ENCODE results near the gene CCDC88A.
"Not testable (repeated sequence)": the region's sequence is repeated elsewhere in the genome, so short reads cannot be mapped to it uniquely, and the experiment has no call there.

CCDC88A gene

DNA sequence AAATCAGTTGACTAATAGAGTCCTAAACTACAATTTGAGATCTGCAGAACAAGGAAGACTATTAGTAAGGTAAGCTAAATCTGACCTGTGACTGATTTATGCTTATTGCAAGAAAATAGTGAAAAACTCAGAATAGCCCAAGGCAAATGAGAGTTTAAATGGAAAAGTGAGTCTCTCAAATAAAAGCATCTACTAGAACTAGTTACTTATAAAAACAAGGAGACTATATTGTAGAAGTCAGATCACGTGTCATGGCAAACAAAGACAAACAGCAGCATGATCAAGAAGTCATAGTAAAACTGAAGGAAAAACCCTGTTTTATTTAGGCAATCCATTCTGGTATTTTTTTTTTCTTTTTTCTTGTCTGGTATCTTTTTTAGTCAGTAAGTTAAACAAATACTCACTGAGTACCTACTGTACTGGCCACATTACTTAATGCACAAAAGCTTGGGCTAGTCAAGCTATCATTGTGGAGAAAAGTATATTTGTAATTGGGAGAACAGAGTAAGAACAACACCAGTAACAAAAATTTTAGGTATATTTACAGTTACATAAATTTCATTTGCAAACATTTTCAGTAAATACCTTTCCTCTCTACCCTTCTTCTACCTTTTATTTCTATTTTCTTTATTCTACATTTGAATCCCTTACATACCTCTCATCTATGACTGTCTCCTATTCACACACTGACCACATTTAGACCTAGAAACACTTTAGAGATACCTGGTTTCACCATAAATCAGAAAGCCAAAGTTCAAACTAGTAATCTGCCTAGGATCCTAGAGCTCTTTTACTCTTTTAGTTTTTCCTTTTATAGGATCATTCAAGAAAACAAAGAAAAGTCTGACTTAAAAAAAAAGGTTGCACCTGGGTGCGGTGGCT, 23.7 kb downstream of the CCDC88A start:
- Histone ChIP-seq H3K27me3 (ENCODE audit: insufficient read depth, low read length) (no peaks in the 10 kb centered on the region), H3K9me3 (ENCODE audit: low read length) (no peaks in the 10 kb centered on the region), H2AFZ (ENCODE audit: low read depth, low read length) (no peak overlapping the region), H3K36me3 (ENCODE audit: insufficient read depth, low read length) (no peaks in the 10 kb centered on the region), H3K4me1 (ENCODE audit: insufficient read depth, low read length) (no peaks in the 10 kb centered on the region), H3K4me3 (ENCODE audit: low read length) (no peak overlapping the region)

GRCh38 chr2:55391615-55392242, 27.9 kb downstream of the CCDC88A start:
- Histone ChIP-seq H2AFZ (ENCODE audit: low read depth, low read length) (no peak overlapping the region), H3K4me3 (ENCODE audit: low read length) (no peak overlapping the region), H3K9me3 (ENCODE audit: low read length) (no peaks in the 10 kb centered on the region), H3K36me3 (ENCODE audit: insufficient read depth, low read length) (peaks cover 1% of the 10 kb centered on the region), H3K4me1 (ENCODE audit: insufficient read depth, low read length) (no peaks in the 10 kb centered on the region), H3K27me3 (ENCODE audit: insufficient read depth, low read length) (no peaks in the 10 kb centered on the region)

DNA sequence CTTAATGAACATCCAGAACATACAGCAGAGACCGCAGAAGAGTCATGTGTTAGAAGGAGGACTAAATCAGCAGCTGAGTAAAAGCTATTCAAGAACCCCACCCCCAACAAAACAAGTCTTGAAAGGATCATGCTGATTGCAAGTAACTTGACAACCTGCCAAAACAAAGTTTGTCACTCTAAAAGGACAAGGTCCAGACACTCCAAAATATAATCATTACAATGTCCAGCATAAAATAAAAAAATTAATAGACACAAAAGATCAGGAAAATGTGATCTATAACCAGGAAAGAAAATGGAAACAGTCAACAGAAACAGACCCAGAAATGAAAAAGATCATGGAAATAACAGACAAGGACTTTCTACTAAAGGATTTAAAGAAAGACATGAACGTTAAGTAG, 28.5 kb downstream of the CCDC88A start:
- no peaks in the 10 kb centered on the region for H3K4me1 ChIP-seq (ENCODE audit: insufficient read depth, low read length)
- no peaks in the 10 kb centered on the region for H3K9me3 ChIP-seq (ENCODE audit: low read length)
- H3K36me3 ChIP-seq (ENCODE audit: insufficient read depth, low read length): peaks cover 1% of the 10 kb centered on the region
- H3K4me3 ChIP-seq (ENCODE audit: low read length): no peak overlapping the region
- no peak overlapping the region for H2AFZ ChIP-seq (ENCODE audit: low read depth, low read length)
- H3K27me3 ChIP-seq (ENCODE audit: insufficient read depth, low read length): no peaks in the 10 kb centered on the region

DNA sequence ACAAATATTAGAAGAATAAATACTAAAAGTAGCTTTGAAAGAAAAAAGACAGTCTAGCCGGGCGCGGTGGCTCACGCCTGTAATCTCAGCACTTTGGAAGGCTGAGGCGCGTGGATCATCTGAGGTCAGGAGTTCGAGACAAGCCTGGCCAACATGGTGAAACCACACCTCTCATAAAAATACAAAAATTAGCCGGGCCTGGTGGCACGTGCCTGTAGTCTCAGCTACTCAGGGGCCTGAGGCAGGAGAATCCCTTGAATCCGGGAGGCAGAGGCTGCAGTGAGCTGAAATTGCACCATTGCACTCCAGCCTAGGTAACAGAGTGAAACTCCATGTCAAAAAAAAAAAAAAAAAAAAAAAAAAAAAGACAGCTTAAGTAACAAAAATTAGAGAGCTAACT, 34.1 kb downstream of the CCDC88A start:
- not testable (repeated sequence) for H3K27me3 ChIP-seq (ENCODE audit: insufficient read depth, low read length); H3K4me1 ChIP-seq (ENCODE audit: insufficient read depth, low read length); H3K36me3 ChIP-seq (ENCODE audit: insufficient read depth, low read length); H3K9me3 ChIP-seq (ENCODE audit: low read length); H3K4me3 ChIP-seq (ENCODE audit: low read length); H2AFZ ChIP-seq (ENCODE audit: low read depth, low read length)

GRCh38 chr2:55384786-55385185, 34.9 kb downstream of the CCDC88A start:
- Histone ChIP-seq H3K36me3 (ENCODE audit: insufficient read depth, low read length) (peaks cover 4% of the 10 kb centered on the region), H3K4me1 (ENCODE audit: insufficient read depth, low read length) (no peaks in the 10 kb centered on the region), H2AFZ (ENCODE audit: low read depth, low read length) (no peak overlapping the region), H3K27me3 (ENCODE audit: insufficient read depth, low read length) (no peaks in the 10 kb centered on the region), H3K9me3 (ENCODE audit: low read length) (no peaks in the 10 kb centered on the region), H3K4me3 (ENCODE audit: low read length) (no peak overlapping the region)

GRCh38 chr2:55371376-55371775, 48.3 kb downstream of the CCDC88A start:
- Histone ChIP-seq H3K9me3 (ENCODE audit: low read length) (no peaks in the 10 kb centered on the region), H3K4me1 (ENCODE audit: insufficient read depth, low read length) (no peaks in the 10 kb centered on the region), H3K36me3 (ENCODE audit: insufficient read depth, low read length) (peaks cover 23% of the 10 kb centered on the region), H3K27me3 (ENCODE audit: insufficient read depth, low read length) (no peaks in the 10 kb centered on the region), H3K4me3 (ENCODE audit: low read length) (no peak overlapping the region), H2AFZ (ENCODE audit: low read depth, low read length) (no peak overlapping the region)

- Histone ChIP-seq H3K9me3 (ENCODE audit: low read length) (no peaks in the 10 kb centered on the region), H3K4me1 (ENCODE audit: insufficient read depth, low read length) (no peaks in the 10 kb centered on the region), H2AFZ (ENCODE audit: low read depth, low read length) (no peak overlapping the region), H3K27me3 (ENCODE audit: insufficient read depth, low read length) (no peaks in the 10 kb centered on the region), H3K4me3 (ENCODE audit: low read length) (no peak overlapping the region), H3K36me3 (ENCODE audit: insufficient read depth, low read length) (peaks cover 23% of the 10 kb centered on the region)
Measured at GRCh38 chr2:55370208-55370607, 49.4 kb downstream of the CCDC88A start.

- no peak overlapping the region for H3K4me3 ChIP-seq (ENCODE audit: low read length)
- H3K36me3 ChIP-seq (ENCODE audit: insufficient read depth, low read length): peaks cover 10% of the 10 kb centered on the region
Measured at GRCh38 chr2:55365303-55365702, 54.4 kb downstream of the CCDC88A start.

DNA sequence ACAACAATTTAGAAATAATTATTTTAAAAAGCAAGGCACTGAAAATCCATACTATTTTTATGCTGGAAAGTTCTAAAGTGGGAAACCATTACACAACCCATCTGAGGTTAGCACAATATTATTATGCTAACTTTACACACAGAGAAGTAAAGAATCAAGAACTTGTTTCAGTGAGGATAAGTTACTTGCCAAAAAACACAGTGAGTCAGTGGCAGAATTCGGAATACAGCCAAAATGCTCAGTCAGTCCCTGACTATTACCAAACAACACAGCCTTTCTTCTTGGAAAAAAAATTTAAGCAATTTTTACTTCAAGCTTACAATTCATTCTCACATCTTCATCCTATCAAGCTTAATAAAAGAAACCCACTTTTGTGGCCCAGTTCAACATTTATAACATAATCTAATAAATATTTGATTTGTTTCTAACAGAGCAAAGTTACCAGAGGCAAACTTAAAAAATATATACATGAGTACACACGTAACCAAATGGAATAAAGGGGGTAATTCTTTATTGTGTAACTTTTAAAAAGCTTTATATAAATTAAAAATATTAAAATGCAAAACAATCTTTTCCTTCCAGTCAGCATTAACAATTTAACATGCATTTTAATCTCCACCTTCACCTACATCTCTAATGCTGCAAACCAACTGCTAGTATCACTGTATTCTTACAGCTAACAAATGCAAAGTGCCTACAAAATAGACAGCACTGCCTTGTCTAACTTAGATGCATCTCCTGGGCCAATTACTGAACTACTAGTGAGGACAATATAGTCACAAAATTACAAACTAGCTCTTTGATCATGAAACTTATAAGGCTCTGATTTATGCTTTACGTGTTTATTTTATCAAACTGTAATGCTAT, 55.2 kb downstream of the CCDC88A start:
- Histone ChIP-seq H2AFZ (ENCODE audit: low read depth, low read length) (no peak overlapping the region), H3K4me1 (ENCODE audit: insufficient read depth, low read length) (no peaks in the 10 kb centered on the region), H3K4me3 (ENCODE audit: low read length) (no peak overlapping the region), H3K27me3 (ENCODE audit: insufficient read depth, low read length) (no peaks in the 10 kb centered on the region), H3K36me3 (ENCODE audit: insufficient read depth, low read length) (peaks cover 13% of the 10 kb centered on the region), H3K9me3 (ENCODE audit: low read length) (no peaks in the 10 kb centered on the region)

More at GRCh38 chr2:55365303-55365702, 54.4 kb downstream of the CCDC88A start:
- Histone ChIP-seq H3K9me3 (ENCODE audit: low read length) (no peaks in the 10 kb centered on the region), H2AFZ (ENCODE audit: low read depth, low read length) (no peak overlapping the region), H3K27me3 (ENCODE audit: insufficient read depth, low read length) (no peaks in the 10 kb centered on the region), H3K4me1 (ENCODE audit: insufficient read depth, low read length) (no peaks in the 10 kb centered on the region)

GRCh38 chr2:55363636-55364035, 56.0 kb downstream of the CCDC88A start:
- Histone ChIP-seq H3K27me3 (ENCODE audit: insufficient read depth, low read length) (no peaks in the 10 kb centered on the region), H2AFZ (ENCODE audit: low read depth, low read length) (no peak overlapping the region), H3K9me3 (ENCODE audit: low read length) (no peaks in the 10 kb centered on the region), H3K4me1 (ENCODE audit: insufficient read depth, low read length) (no peaks in the 10 kb centered on the region), H3K36me3 (ENCODE audit: insufficient read depth, low read length) (peaks cover 13% of the 10 kb centered on the region), H3K4me3 (ENCODE audit: low read length) (no peak overlapping the region)

DNA sequence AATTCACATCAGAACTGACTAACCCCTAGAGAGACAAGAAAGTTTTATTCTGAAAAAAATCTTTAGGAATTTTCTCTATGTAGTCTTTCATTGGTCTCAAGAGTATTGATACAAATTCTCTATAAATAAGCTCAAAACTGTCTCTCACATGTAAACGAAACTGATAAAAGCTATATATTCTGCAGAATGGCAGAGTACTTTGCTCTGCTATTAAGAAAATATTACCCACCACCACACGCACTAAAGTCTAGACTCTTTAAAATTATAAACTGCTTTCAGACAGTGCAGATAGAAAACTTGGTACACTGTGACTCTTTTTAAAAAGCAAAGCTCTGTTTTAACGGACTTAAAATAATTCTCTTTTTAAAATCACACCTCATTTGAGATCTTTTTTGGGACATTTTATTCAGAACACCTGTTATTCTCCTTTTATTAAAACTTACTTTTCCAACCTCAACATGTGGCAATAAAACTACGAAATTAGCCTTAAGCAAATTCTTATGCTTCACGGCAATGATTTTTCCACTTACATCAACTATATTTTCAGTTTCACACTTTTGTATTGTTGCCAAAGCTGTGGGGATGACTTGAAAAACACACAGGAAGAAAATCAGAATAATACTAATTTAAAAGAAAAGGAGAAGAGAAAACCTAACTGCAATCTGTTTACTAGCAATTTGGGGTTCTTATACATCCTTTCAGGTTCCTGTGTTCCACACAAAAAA, 58.0 kb downstream of the CCDC88A start:
- H3K27me3 ChIP-seq (ENCODE audit: insufficient read depth, low read length): no peaks in the 10 kb centered on the region
- H3K4me3 ChIP-seq (ENCODE audit: low read length): no peak overlapping the region
- H3K4me1 ChIP-seq (ENCODE audit: insufficient read depth, low read length): no peaks in the 10 kb centered on the region
- H3K36me3 ChIP-seq (ENCODE audit: insufficient read depth, low read length): peaks cover 12% of the 10 kb centered on the region
- H3K9me3 ChIP-seq (ENCODE audit: low read length): no peaks in the 10 kb centered on the region
- no peak overlapping the region for H2AFZ ChIP-seq (ENCODE audit: low read depth, low read length)

GRCh38 chr2:55358451-55358850, 61.2 kb downstream of the CCDC88A start:
- Histone ChIP-seq H3K36me3 (ENCODE audit: insufficient read depth, low read length) (peaks cover 28% of the 10 kb centered on the region), H2AFZ (ENCODE audit: low read depth, low read length) (no peak overlapping the region), H3K4me1 (ENCODE audit: insufficient read depth, low read length) (no peaks in the 10 kb centered on the region), H3K9me3 (ENCODE audit: low read length) (peaks cover 2% of the 10 kb centered on the region), H3K4me3 (ENCODE audit: low read length) (no peak overlapping the region), H3K27me3 (ENCODE audit: insufficient read depth, low read length) (no peaks in the 10 kb centered on the region)

Data from neuron (in vitro differentiated cells).